Peyer's patch (tissue), 4 donors: ENCODE measurements around the gene TMEM120A. TPM values are rescaled to one million over a fixed set of nuclear protein-coding genes. Genes with fewer than 3 reads are reported as not detected.

Source experiments
- DNase-seq, 3 donors: peaks; one replicate each; pipeline ENCODE4 v3.0.0-alpha.2; 2017 to 2019
- H3K27ac ChIP-seq, 4 donors: fragments of 200-600 bp; sonication (generic); one replicate each; pipeline ENCODE4 v1.5.1; 2016 to 2019
- H3K27me3 ChIP-seq, 2 donors: fragments of 200-600 bp; sonication (generic); one replicate each; pipeline ENCODE4 v1.5.1; 2019
- H3K36me3 ChIP-seq, 3 donors: fragments of 200-600 bp; sonication (generic); one replicate each; pipeline ENCODE4 v1.5.1; 2016 to 2019
- H3K4me1 ChIP-seq, 4 donors: fragments of 200-600 bp; sonication (generic); one replicate each; pipeline ENCODE4 v1.5.1; 2016 to 2019
- H3K4me3 ChIP-seq, 4 donors: fragments of 200-600 bp; sonication (generic); 1 replicate in 3 of 4; 2 replicates in 1 of 4; pipeline ENCODE4 v1.5.1; 2016 to 2019; ENCODE audit warnings: mild to moderate bottlenecking in 1 of 4
- H3K9me3 ChIP-seq, 4 donors: fragments of 200-600 bp; sonication (generic); one replicate each; pipeline ENCODE4 v1.5.1; 2016 to 2019; ENCODE audit warnings: mild to moderate bottlenecking in 1 of 4
- POLR2A ChIP-seq, 2 donors: fragments of 450-650 bp; IDR thresholded peaks; one replicate each; pipeline ENCODE4 v1.5.1; 2017; ENCODE audit warnings: antibody characterized with exemption in 2 of 2, mild to moderate bottlenecking in 2 of 2, moderate library complexity in 2 of 2
- total RNA-seq, 4 donors: library from RNA; depleted of rRNA; stranded (reverse); fragments of >200 nt; gene quantifications; one replicate each; pipeline ENCODE4 v1.1.0, GENCODE V29; 2016
- TF ChIP-seq, protein P1 (sequence below), 6 experiments: fragments of 450-650 bp in 4 of 6; fragments of 200-600 bp in 2 of 6; sonication (generic) in 1 of 6; IDR thresholded peaks; one replicate each; pipeline ENCODE4 v1.5.1; 2017 to 2019; ENCODE audit warnings: antibody characterized with exemption in 6 of 6, mild to moderate bottlenecking in 3 of 6, moderate library complexity in 1 of 6

The TMEM120A gene
- total RNA-seq, 4 donors from 2014 or later, result 62.7 to 116 (median 101) TPM

DNA sequence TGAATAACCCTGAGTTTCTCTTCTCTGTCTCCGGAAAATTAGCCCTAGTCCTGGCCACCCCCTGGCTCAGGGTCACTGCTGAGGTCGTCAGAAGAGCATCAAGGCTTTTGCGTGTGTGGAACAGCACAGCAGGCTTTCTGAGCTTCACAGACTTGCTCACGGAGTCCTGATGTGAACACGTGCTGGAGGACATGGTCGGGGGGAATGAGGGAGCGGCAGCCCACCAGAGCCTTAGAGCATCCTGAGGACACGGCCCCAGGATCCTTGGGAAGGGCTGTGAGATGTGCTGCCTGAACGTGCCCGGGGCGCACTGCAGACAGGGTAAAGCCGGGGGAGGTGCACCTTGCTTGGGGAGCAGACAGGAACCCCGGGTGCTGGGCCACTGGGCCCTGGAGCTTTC, 28.8 kb downstream of the TMEM120A start:
- H3K4me3 ChIP-seq, result no peak overlapping the region
- DNase-seq, result no peak
- H3K27me3 ChIP-seq, result no peaks in the 10 kb centered on the region
- no peaks in the 10 kb centered on the region for H3K9me3 ChIP-seq
- H3K27ac ChIP-seq, result peak overlapping the region; percentile 60 to 88 (median 67)
- peaks cover 0 to 22% (median 0%) of the 10 kb centered on the region in 3 donors for H3K36me3 ChIP-seq
- TF ChIP-seq, protein P1, sequence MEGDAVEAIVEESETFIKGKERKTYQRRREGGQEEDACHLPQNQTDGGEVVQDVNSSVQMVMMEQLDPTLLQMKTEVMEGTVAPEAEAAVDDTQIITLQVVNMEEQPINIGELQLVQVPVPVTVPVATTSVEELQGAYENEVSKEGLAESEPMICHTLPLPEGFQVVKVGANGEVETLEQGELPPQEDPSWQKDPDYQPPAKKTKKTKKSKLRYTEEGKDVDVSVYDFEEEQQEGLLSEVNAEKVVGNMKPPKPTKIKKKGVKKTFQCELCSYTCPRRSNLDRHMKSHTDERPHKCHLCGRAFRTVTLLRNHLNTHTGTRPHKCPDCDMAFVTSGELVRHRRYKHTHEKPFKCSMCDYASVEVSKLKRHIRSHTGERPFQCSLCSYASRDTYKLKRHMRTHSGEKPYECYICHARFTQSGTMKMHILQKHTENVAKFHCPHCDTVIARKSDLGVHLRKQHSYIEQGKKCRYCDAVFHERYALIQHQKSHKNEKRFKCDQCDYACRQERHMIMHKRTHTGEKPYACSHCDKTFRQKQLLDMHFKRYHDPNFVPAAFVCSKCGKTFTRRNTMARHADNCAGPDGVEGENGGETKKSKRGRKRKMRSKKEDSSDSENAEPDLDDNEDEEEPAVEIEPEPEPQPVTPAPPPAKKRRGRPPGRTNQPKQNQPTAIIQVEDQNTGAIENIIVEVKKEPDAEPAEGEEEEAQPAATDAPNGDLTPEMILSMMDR (IDR thresholded peaks at IDR 0.05), result no peak
- no peak for TF ChIP-seq POLR2A (IDR thresholded peaks at IDR 0.05)
- peaks cover 0 to 29% (median 0%) of the 10 kb centered on the region in 4 donors for H3K4me1 ChIP-seq

DNA sequence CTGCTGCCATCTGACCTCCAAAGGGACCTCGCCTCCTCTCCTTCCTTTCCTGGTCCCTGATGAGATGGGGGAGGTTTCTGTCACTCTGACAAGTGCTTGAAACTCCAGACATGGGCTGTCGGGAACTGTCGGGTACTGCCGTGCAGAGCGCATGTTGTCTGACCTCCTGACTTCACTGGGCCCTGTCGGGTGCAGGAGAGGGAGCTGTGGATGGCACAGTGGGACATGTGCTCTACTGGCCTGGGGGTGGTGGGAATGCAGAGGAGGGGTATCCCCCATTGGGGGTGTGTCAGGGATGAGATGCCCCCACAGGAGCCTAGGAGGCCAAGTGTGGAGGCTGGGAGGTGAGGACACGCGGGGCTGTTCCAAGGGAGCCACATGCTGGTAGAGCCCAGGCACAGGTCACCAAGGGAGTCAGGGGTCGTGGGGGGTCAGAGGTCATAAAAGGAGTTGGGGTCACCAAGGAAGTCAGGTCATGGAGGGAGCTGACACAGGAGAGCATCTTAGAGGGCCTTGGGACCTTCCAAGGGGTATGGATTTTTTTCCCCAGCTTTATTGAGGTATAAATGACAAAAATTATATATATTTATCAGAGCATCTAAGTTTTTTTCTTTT, 30.9 kb downstream of the TMEM120A start:
- no peaks in the 10 kb centered on the region for H3K27me3 ChIP-seq
- H3K36me3 ChIP-seq, result peaks cover 0 to 35% (median 0%) of the 10 kb centered on the region in 3 donors
- TF ChIP-seq, protein P1 (IDR thresholded peaks at IDR 0.05), result no peak
- TF ChIP-seq POLR2A (IDR thresholded peaks at IDR 0.05), result no peak
- H3K27ac ChIP-seq, result peak overlapping the region in 3 of 4 donors; percentile 6 to 57 (median 48)
- no peak for DNase-seq
- peaks cover 0 to 25% (median 0%) of the 10 kb centered on the region in 4 donors for H3K4me1 ChIP-seq
- H3K9me3 ChIP-seq, result no peaks in the 10 kb centered on the region
- no peak overlapping the region for H3K4me3 ChIP-seq

DNA sequence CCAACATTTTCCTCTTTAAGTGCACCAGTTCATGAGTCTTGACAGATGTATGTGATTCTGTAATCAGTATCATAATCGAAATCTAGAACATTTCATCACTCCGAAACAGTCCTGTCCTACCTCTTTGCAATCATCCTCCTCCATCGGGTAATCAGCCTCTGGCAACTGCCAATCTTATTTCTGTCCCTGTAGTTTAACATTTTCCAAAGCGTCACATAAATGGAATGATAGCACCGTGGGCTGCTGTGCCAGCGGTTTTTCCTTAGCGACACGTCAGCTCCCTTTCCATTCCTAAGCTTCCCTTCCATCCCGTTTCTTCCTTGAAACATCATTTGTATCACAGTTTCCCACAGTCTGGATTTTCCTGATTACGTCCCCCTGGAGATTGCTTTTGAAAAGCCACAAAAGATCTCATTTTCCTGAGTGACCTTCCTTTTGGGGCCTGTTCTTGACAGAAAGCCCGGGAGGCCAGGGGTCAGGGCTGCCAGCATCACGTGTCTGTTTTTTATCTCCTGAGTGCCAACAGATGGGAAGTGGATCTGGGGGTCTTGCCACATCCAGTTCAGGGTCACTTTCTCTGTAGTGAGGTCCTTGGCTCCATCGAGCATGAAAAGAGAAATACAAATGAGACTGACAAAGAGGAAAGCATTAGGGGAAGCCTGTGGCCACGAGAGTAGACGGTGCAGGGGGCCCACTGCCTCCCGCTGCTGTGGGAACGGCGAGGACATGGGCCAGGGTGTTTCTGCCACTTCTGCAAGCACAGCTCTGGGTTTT, 31.6 kb downstream of the TMEM120A start:
- Histone ChIP-seq H3K9me3 (no peaks in the 10 kb centered on the region), H3K4me1 (peaks cover 0 to 25% (median 0%) of the 10 kb centered on the region in 4 donors), H3K36me3 (peaks cover 0 to 35% (median 0%) of the 10 kb centered on the region in 3 donors), H3K27me3 (no peaks in the 10 kb centered on the region), H3K4me3 (no peak overlapping the region), H3K27ac (peak overlapping the region in 3 of 4 donors; percentile 6 to 57 (median 48))
- DNase-seq, result no peak
- TF ChIP-seq, protein P1 (IDR thresholded peaks at IDR 0.05), result no peak
- TF ChIP-seq POLR2A (IDR thresholded peaks at IDR 0.05), result no peak

DNA sequence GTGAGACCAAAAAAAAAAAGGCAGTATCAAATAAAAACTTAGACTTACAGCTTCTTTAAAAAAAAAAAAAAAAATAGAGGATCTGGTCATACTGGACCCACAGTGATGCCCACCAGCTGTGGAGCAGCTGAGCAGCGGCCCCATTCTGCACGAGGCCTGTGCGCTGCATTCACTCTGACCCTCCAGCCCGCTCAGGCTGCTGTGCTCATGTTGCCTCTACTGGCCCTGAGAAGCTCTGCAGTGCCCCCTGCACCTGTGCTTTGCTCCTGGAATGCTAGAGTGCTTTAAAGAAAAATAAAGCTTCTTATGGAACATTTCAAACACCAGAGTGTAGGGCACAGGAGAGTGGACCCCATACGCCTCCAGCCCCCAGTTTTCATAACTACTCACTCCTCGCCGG, 33.2 kb downstream of the TMEM120A start:
- TF ChIP-seq, protein P1 (IDR thresholded peaks at IDR 0.05), result no peak
- no peak for TF ChIP-seq POLR2A (IDR thresholded peaks at IDR 0.05)
- Histone ChIP-seq H3K36me3 (peaks cover 0 to 41% (median 0%) of the 10 kb centered on the region in 3 donors), H3K27ac (no peak overlapping the region), H3K9me3 (no peaks in the 10 kb centered on the region), H3K4me3 (no peak overlapping the region), H3K4me1 (peaks cover 0 to 28% (median 0%) of the 10 kb centered on the region in 4 donors), H3K27me3 (no peaks in the 10 kb centered on the region)
- DNase-seq, result no peak

DNA sequence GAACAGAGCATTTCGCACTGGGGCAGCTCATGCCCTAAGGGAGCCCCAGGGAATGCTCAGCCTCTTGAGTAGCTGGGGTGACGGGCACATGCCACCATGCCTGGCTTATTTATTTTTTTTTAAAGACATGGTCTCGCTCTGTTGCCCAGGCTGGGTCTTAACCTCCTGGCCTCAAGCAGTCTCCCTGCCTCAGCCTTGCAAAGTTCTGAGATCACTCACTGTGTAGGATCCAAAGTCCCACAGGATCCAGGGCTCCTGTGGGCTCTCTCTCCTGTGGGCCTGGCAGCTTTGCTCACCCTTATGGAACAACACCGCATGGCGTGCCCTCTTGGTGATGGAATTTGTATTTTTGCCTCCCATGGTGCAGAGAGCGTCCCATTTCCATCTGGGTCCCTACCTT, 34.0 kb downstream of the TMEM120A start:
- Histone ChIP-seq H3K27me3 (no peaks in the 10 kb centered on the region), H3K4me3 (no peak overlapping the region), H3K4me1 (peaks cover 0 to 21% (median 0%) of the 10 kb centered on the region in 4 donors), H3K36me3 (peaks cover 0 to 48% (median 0%) of the 10 kb centered on the region in 3 donors), H3K9me3 (no peaks in the 10 kb centered on the region), H3K27ac (no peak overlapping the region)
- TF ChIP-seq POLR2A (IDR thresholded peaks at IDR 0.05), result no peak
- TF ChIP-seq, protein P1 (IDR thresholded peaks at IDR 0.05), result no peak
- no peak for DNase-seq
